B cell (primary cell): ENCODE data around the gene KATNAL1.

Experiments used
- EZH2 ChIP-seq: IDR thresholded peaks from 2 replicates; pipeline ENCODE4 v1.6.1; 2012; ENCODE audit warnings: borderline replicate concordance, low read depth, mild to moderate bottlenecking, moderate library complexity, low read length; ENCODE audit not compliant: insufficient read depth, poor library complexity, severe bottlenecking
- TF ChIP-seq, protein P1 (sequence below): fragments of 200-600 bp; IDR thresholded peaks from one replicate; pipeline ENCODE4 v1.8.0; 2022; ENCODE audit warnings: antibody characterized with exemption, mild to moderate bottlenecking

DNA sequence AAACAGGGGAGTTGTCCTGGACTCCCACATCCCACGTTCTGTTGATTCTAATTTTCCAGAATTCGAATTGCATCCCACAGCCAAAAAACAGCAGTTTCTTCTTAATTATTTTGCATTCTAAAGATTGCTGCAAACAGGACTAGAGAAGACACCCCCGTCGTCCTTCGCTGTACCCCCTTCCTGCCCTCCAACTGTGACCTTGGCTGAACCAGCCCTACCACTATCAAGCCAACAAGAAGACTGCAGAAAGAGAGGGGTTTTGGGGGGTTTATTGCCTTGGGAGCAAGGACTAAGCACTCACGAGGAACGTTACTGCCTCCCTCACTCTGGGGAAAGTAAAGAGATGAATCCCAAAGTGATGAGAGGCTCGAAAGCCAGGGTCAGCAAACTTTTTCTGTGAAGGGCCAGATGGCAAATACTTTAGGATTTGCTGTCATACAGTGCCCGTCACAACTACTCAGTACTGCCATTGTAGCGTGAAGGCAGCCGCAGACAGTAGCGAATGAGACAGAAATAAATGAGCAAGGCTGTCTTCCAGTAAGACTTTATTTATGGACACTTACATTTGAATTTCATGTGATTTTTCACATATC, 32.5 kb upstream of the KATNAL1 start:
- TF ChIP-seq, protein P1, sequence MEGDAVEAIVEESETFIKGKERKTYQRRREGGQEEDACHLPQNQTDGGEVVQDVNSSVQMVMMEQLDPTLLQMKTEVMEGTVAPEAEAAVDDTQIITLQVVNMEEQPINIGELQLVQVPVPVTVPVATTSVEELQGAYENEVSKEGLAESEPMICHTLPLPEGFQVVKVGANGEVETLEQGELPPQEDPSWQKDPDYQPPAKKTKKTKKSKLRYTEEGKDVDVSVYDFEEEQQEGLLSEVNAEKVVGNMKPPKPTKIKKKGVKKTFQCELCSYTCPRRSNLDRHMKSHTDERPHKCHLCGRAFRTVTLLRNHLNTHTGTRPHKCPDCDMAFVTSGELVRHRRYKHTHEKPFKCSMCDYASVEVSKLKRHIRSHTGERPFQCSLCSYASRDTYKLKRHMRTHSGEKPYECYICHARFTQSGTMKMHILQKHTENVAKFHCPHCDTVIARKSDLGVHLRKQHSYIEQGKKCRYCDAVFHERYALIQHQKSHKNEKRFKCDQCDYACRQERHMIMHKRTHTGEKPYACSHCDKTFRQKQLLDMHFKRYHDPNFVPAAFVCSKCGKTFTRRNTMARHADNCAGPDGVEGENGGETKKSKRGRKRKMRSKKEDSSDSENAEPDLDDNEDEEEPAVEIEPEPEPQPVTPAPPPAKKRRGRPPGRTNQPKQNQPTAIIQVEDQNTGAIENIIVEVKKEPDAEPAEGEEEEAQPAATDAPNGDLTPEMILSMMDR = no peak
- no peak for TF ChIP-seq EZH2
